ENCODE results near the gene GRIK4.
"Not testable (repeated sequence)": the region's sequence is repeated elsewhere in the genome, so short reads cannot be mapped to it uniquely, and the experiment has no call there.

The GRIK4 gene

DNA sequence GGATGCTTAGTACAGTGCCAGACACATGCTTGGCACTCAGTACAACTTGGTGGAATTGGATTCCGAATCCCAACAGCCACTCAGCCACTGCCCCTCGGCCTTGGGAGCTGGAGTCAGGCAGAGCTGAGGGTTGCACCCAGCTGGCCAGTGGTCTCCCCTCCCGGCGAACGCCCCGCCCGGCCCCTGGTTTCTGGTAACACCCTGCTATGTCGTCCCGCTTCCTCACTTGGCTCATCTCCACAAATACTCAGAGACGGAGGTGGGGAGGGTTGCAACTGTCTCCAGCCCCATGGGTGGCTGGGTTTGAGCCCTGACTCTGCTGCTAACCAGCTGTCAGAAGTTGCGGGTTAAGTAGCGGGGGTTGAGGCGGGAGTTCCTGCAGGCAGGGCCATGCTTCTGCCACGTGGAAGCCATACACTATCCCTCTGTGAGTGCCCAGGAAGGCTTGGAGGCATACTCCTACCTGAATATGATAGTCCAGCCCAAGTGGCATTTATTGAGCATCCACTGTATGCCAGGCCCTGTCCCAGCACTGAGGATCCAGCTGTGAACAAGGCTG, 67.1 kb downstream of the GRIK4 start:
- DNase-seq, result no peak

DNA sequence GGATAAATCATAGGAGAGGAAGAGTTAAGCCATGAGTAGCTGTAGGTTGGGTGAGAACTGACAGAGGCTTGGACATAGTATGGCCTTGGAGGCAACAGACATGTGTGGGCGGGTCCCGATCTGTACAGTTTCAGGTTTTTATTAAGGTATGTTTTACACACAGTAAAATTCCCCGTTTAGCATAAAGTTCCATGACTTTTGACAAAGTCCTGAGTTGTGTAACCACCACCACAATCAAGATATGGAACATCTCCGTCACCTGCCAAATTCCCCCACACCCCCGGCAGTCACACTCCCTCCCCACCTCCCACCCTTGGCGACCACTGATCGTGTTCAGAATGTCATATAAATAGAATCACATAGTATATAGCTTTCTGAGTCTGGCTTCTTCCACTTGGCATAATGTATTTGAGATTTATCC, 68.1 kb downstream of the GRIK4 start:
- DNase-seq, result no peak

DNA sequence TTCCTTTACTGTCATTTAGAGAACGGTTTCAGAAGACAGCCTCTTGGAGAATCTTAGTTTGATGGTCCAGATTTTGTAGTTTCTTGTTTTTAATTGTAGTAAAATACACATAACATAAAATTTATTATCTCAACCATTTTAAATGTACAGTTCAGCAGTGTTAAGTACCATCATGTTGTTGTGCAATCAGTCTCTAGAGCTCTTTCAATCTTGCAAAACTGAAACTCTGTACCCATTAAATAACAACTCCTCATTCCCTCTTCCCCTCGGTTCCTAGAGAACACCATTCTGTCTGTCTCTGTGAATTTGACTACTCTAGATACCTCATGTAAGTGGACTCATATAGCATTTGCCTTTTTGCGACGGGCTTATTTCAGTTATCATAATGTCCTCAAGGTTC, 69.8 kb downstream of the GRIK4 start:
- DNase-seq, result no peak

DNA sequence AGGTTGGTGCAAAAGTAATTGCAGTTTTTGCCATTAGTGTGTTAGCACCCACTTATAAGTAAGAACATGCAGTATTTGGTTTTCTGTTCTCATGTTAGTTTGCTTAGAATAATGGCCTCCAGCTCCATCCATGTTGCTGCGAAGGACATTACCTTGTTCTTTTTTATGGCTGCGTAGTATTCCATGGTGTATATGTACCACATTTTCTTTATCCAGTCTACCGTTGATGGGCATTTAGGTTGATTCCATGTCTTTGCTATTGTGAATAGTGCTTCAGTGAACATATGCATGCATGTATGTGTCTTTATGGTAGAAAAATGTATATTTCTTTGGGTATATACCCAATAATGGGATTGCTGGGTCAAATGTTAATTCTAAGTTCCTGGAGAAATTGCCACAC, 71.0 kb downstream of the GRIK4 start:
- not testable (repeated sequence) for DNase-seq

DNA sequence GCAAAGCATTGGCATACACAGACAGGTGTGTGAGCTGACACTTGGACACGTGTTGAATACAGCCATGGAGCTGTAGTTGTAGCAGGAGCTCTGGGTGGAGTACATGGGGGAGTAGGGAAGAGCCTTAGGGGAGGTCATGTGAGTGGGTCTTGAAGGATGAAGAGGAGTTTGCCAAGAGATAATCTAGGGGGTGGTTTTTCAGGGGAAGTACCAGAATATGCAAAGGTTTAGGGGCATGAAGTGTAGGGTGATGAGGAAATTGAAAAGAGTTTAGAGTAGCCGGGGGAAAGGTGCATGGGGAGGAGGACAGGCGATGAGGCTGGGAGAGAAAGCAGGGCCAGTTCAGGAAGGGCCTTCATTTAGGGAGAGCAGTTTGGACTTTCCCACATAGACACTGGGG, 74.5 kb downstream of the GRIK4 start:
- DNase-seq, result no peak

DNA sequence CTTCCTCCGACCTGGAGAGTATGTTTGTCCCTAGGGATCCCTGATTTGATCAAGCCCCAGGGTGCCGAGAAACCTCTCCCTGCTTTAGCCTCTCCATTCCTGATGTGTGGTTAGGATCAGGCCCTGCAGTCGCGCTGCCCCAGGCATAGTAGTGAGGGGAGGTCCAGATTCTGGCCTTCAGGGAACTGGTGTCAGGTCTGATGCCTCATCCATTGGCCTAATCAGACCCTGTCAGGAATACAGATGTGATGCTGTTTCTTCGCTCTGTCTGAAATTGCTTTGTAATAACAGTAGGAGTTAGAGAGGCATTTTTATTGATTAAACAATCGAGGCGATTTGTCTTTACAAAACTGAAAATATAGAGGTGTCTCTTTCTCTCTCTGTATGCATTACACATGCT, 75.2 kb downstream of the GRIK4 start:
- no peak for DNase-seq

DNA sequence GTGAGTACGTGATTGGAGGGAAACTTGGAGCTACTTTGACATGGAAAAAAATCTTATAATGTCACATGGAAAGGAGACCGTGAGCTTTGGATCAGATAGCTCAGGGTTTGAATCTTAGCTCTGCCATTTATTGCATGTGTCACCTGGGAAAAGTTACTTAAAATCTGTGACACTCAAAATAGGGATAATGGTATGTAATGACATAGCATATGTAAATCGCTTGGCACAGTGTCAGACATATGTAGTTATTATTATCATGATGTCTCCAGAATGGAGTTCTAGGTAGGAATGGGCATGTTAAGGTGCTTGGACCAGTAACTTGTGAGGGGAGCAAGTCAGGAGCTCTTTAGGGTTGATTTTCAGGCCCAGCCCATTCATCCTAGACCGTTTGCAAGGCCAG, 75.8 kb downstream of the GRIK4 start:
- DNase-seq, result no peak

DNA sequence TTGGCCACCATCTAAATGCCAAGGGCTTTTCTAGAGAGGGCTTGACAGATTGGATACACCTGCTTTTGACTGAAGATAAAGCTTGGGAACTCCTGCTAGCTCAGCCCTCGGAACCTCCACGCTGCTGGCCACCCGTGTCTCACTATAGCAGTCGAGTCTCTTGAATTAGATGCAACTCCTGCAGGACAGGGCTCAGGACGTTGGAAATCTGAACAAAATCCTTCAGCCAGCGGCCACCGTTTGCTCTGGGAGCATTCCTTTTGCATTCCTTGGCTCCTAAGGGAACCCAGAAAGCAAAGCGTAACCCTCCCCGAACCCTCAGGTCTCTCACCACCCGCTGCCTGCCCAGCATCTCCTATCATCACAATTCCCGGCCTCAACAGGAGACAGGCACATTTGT, 77.8 kb downstream of the GRIK4 start:
- no peak for DNase-seq

DNA sequence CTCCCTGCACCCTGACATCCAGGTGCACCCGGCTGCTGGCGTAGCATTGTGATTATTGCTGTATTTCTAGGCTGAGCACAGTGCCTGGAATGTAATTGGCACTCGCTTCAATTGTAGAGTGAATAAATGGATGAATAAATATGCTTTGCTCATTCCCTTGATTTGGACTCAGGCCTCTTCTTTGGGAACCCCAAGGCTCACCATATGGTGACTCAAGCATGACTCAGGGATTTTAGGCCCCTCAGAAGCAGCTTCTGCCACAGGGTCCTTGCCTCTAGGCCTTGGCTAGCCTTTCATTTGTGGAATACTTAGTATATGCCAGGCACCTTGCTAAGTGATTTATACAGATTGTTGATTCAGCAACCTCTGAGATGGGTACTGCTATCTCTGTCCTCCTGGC, 78.9 kb downstream of the GRIK4 start:
- DNase-seq, result no peak

DNA sequence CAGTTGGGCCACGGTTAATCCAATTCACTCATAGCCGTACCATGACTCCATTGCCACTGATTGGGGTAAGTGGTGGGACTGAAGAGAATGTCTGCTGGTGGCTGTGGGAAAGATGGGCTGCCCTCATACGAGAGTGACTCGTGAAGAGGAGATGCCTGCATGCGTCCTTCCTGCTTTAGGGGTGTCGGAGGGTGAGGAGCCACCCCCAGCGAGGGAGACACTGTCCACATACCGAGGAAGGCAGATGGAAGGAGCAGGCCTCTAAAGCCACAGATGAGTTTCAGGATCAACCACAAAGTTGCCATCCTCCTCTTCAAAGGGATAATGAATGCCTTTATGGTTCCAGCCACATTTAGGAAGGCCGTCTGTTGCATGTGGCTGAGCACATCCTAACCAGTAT, 83.2 kb downstream of the GRIK4 start:
- no peak for DNase-seq

DNA sequence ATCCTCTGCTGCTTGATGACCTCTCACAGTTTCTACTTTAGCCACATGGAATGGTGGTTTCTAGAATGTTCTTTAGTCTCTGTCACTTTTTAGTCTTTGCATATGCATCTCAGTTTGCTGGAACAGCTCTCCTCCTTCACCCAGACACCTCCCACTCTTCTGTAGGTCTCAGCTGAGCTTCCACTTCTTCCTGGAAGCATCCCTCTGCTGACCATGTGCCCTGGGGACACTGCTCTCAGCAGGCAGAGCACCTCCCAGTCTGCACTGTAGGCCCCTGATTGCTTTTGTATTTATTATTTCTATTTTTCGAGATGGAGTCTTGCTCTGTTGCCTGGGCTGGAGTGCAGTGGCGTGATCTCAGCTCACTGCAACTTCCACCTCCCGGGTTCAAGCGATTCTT, 84.0 kb downstream of the GRIK4 start:
- no peak for DNase-seq

DNA sequence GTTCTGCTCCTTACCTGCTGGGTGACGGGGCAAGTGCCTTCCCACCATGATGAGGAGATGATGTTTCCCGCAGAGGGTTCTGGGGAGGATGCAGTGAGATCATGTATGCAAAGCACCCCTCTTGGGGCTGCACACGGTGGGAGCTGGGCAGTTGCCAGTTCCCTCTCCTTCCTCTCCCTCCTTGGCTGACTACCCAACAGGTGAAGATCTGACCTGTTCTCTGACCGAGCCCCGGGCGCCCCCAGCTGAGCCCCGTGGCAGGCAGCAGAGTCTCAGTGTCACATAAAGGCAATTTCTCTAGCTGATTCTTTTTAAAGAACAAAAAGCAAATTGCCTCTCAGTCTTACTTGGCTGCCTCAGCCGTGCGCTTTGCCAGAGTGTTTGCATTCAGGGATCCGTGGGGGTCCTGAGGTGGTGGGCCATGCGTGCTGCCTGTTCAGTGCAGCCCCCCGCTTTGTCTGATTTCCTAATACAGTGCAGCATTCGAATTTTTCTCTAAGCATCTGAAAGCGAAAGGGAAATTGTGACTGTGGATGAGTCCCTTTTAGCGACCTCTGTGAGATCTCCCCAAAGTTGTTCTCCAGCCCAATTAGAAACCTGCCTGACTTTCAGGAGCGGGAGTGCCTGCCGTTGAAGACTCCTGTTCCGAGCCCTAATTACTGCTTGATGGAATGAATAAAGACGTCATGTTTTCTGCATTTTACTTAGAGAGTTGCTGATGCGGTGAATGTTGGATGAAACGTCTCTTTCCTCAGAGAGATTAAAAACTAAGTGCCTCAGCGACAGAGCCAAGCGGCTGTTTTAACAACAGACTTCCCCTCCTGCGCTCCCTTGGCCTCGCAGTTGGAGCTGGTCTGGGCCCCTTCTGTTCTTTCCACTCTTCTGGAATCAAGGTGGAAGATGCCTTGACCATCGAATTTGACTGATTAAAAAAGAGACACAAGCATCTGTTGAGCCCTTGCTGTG, 86.0 kb downstream of the GRIK4 start:
- no peak for DNase-seq

DNA sequence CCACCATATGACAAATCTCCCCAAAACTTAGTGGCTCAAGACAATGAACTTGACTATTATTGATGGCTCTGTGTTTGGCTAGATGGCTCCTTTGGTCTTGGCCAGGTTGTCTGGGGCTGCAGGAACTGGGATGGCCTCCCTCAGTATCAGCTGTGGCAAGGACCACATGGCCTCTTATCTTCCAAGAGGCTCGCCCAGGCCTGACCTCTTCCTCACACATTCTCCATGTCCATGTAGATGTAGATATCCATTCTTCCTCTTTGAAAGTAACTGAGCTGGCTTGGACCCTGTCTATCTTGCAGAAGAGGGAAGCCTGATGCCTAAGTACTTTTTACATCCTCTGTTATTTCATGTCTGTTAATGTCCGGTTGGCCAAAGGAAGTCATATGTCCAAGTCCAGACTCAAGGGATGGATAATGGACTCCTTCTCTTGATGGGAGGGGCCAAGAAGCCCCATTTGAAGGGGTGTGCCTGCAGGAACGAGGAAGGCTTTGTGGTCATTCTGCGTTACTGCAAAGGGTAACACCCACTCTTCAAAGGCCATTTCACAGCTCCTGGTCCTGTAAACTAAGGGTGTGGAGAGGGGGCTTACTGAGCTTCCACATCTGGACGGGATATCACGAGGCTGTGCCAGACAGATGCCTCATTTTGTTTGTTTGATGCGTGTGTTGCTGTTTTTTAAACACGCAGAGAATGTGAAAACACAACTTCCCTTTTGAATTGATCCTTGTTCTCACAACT, 87.1 kb downstream of the GRIK4 start:
- no peak for DNase-seq

DNA sequence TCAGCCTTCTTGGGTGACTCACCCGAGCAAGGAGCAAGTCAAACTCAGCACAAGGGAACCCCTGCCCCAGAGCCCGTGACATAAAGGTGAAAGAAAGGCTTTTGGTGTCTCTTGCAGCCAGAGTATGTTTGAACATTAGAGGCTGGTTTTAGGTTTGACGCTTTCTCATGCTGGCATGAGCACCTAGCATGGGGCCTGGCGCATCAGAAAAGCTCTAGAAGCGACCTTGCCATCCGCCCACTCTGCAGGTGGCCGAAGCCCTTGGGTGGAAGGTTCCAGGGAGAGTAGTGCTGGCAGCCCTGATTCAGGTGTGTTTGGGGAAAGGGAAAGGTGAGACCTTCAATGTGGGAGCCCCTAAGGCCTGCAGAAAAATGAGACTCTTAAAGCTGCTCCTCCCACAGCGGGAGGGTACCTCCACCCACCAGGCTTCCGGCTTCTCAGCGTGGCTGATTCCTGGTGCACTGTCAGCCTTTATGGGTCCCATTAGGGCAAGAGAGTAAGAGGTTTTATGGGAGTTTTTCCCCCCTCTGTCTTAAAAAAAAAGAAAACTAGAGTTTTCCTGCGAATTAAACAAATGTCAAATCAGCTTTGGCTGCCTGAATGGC, 88.4 kb downstream of the GRIK4 start:
- no peak for DNase-seq

DNA sequence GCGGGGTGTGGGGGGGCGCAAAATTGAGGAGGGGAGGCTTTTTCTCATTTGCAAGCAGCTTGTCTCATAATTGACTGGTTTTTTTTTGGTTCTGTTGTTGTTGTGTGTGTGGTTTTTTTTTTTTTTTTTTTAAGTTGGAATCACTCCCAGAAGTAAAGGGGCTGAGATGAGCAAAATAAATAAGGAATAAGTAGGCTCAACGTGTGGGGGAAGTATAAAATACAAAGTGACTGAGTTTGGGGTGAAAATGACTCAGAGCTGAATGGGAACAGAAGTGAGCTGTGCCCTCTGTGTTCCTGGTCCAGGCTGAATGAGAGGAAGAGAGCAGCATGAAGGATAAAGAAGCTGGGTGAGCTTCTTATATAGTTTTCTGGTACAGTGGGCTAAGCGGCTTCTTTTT, 90.0 kb downstream of the GRIK4 start:
- DNase-seq, result no peak

DNA sequence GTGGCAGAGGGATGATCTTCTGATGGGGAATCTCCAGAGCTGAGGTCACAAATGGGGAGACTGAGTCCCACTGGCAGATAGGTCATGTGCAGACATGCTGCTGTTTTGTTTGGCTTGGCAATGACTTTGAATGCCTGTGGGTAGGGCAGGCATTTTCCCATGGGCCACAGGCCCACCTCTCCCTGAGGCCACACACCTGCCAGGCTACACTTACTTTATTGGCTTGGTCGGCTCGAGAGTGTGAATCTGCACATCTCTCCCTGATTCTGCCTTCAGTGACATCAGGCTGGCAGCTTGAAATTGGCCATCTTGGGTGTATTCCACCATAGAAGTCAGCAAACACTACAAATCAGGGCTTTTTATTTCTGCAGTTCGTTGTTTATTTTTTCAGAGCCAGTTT, 91.5 kb downstream of the GRIK4 start:
- no peak for DNase-seq

DNA sequence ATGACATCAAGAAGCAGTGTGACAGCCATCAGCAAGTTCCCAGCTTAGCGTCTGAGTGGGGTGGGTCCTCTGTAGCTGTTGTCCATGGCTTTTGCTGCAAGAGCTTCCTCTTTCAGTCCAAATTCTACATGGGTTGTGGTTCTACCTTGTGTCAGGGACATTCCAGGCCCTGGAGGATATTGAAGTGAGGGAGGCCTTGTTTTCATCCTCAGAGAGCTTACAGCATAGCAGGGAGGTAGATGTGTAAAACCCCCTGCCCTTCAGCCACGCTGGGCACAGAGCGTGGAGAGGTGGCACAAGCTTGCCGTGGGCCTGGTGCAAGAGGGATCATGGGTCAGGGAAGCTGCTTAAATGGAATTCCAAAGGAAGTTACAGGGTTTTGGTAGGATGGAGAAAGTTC, 93.9 kb downstream of the GRIK4 start:
- no peak for DNase-seq

DNA sequence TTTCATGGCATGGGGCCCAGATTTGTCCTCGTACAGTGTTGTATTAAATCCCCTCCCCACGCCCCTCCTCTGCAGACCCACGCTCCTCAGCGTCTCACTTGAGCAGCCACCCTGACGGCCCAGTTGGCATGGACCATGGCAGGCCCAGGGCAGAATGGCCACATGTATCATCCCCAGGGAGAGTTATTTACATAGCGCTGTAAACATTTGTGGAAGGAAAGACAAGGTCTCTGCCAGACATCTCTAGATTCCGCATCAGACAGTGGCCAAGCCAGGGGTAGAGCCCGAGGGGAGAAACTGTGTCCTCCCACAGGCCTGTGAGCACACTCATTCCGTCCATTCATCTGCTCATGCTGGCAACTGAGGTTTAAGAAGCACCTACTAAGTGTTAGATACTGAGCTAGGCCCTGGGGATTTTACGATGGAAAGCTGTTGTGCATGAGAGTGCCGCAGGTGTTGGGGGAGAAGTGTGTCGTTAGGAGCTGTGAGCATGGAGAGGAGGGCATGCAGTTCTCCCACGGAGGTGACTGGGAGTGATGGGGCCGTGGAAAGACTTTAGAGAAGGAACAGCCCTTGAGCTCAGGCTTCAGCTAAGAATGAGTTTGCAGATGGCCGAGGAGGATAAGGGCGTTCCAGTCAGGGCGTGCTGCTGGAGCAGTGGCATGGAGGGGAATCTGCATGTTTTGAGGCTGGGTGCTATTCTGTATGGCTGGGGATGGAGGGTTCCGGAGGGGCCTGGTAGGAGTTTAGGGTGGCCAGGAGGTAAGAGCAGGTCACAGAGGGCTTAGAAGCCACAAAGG, 94.9 kb downstream of the GRIK4 start:
- DNase-seq, result no peak

DNA sequence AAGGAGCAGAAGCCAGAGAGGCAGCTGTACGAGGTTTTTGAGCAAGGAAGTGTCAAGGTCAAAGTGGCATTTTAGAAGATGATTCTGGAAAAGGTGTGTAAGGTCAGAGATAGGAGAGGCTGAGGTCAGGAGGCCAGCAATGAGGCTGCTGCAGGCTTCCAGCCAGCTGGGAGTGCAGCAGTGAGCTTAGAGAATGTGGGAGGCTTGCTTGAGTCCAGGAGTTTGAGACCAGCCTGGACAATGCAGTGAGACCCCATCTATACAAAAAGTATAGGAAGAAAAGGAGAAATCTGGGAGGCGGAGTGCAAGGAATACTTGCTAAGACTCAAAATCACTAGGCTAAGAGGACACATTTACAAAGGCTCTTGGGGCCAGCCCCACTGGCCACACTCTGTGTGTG, 96.5 kb downstream of the GRIK4 start:
- DNase-seq, result no peak

DNA sequence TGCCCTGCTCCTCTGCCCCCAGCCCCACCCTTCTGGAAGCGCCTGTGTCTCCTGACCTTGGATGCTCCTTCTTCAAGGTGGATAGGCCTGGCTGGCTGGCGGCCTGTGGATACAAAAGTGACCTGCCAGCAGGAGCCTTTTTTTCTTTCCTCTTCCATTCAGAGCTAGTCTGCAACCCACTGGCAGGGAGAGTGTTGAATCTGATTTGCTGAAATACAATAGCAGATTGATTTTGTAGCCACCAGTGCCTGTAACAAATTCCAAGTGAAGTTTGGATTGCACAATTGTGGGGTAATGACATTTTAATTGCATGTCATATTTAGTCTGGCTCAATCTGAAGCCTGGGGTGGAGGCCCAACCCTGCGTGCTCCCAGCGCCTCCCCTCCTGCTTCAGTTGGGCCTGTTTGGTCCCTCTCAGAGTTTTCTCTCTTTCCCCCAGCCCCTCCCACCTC, 97.2 kb downstream of the GRIK4 start:
- DNase-seq, result no peak

DNA sequence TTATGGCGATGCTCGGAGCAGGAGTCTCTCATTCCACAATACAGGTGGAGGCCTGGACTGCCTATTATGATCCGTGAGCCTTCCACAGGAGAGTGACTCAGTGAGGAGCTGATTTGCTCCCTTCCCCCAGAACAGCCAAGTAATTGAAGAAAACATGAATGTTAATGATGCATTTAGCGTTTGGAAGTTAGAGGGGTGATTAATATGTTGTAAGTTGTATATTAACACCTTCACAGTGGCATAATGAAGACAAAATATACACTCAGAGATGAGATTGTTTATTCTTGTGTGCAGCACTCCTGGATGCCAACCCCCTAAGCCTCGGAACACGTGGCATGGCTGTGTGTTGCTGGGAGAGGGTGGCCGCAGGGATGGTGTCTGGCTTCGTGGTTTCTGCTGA, 98.6 kb downstream of the GRIK4 start:
- no peak for DNase-seq

DNA sequence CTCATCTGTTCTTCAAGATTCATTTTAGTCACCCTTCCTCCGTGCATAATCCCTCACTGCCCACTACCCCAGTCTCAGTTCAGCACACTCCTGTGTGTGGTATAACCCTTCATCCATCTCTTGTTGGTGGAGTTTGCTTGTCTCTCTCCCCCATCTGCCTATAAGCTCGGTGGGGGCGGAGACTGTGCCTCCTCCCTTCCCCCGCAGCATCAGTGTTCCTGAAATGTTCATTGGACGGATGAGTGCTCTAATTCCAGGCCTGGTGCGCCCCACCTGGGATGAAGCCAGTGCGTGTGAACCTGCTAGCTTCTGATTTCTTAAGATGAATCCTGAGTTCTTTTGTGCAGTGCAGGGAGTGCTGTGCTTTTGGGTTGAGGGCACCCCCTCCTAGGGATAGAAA, 100.0 kb downstream of the GRIK4 start:
- no peak for DNase-seq
